ENCODE data around the gene AFTPH. TPM values are rescaled to one million over a fixed set of nuclear protein-coding genes. Genes with fewer than 3 reads are reported as not detected.

AFTPH gene
- polyA plus RNA-seq, 1 experiment: 22.0 TPM

- Histone ChIP-seq H3K4me3 (ENCODE audit: low read depth, low read length) (no peak overlapping the region), H3K27ac (ENCODE audit: low read depth, low read length) (no peak overlapping the region), H3K9me3 (ENCODE audit: control insufficient read depth, insufficient read depth, low read length) (no peaks in the 10 kb centered on the region), H3K27me3 (ENCODE audit: control insufficient read depth, insufficient read depth, low read length) (peaks cover 2% of the 10 kb centered on the region)
- ChIA-PET POLR2A (interaction anchor here (0.9 kb wide), 1 partner anchor 24 kb away, joined by 3 read pairs; the partner anchor contains the start of gene SERTAD2), CTCF (interaction anchor here (0.6 to 1.8 kb wide), 3 partner anchors 8 to 244 kb away, joined by 4 read pairs; no protein-coding TSS in a partner anchor)
- no peak for TF ChIP-seq CTCF (IDR thresholded peaks at IDR 0.05; ENCODE audit: low read depth, low read length)
- DNase-seq (ENCODE audit: low read depth, low spot score): no peak
Measured at GRCh38 chr2:64629329-64629781, 105.2 kb downstream of the AFTPH start.

- DNase-seq (ENCODE audit: low read depth, low spot score): no peak
- no peaks in the 10 kb centered on the region for H3K9me3 ChIP-seq (ENCODE audit: control insufficient read depth, insufficient read depth, low read length)
- no peak overlapping the region for H3K27ac ChIP-seq (ENCODE audit: low read depth, low read length)
- H3K27me3 ChIP-seq (ENCODE audit: control insufficient read depth, insufficient read depth, low read length): peaks cover 2% of the 10 kb centered on the region
- H3K4me3 ChIP-seq (ENCODE audit: low read depth, low read length): no peak overlapping the region
- POLR2A ChIA-PET: interaction anchor here (0.9 kb wide), 1 partner anchor 24 kb away, joined by 3 read pairs; the partner anchor contains the start of gene SERTAD2
- CTCF ChIA-PET: interaction anchor here (0.6 to 1.8 kb wide), 3 partner anchors 8 to 243 kb away, joined by 4 read pairs; no protein-coding TSS in a partner anchor
- TF ChIP-seq CTCF (IDR thresholded peaks at IDR 0.05; ENCODE audit: low read depth, low read length): no peak
Measured at GRCh38 chr2:64629875-64630274, 105.7 kb downstream of the AFTPH start.

- ChIA-PET POLR2A (interaction anchor here (0.6 to 1.1 kb wide), 2 partner anchors 16 to 36 kb away, joined by 3 to 4 read pairs; no protein-coding TSS in a partner anchor), CTCF (interaction anchor here (0.9 to 1.4 kb wide), 3 partner anchors 13 to 236 kb away, joined by 3 to 4 read pairs (median 4); no protein-coding TSS in a partner anchor)
Measured at GRCh38 chr2:64630752-64631151, 106.6 kb downstream of the AFTPH start.

GRCh38 chr2:64631771-64632170 is 107.6 kb downstream of the AFTPH start:
- Histone ChIP-seq H3K9me3 (ENCODE audit: control insufficient read depth, insufficient read depth, low read length) (no peaks in the 10 kb centered on the region), H3K4me3 (ENCODE audit: low read depth, low read length) (no peak overlapping the region), H3K27ac (ENCODE audit: low read depth, low read length) (no peak overlapping the region), H3K27me3 (ENCODE audit: control insufficient read depth, insufficient read depth, low read length) (peaks cover 2% of the 10 kb centered on the region)
- no peak for DNase-seq (ENCODE audit: low read depth, low spot score)
- ChIA-PET CTCF (interaction anchor here (1.0 to 3.9 kb wide), 5 partner anchors 12 to 106 kb away, joined by 3 to 35 read pairs (median 3); no protein-coding TSS in a partner anchor), POLR2A (interaction anchor here (1.1 kb wide), 1 partner anchor 17 kb away, joined by 4 read pairs; no protein-coding TSS in a partner anchor)
- no peak for TF ChIP-seq CTCF (IDR thresholded peaks at IDR 0.05; ENCODE audit: low read depth, low read length)

More at GRCh38 chr2:64630752-64631151, 106.6 kb downstream of the AFTPH start:
- Histone ChIP-seq H3K27me3 (ENCODE audit: control insufficient read depth, insufficient read depth, low read length) (peaks cover 2% of the 10 kb centered on the region), H3K9me3 (ENCODE audit: control insufficient read depth, insufficient read depth, low read length) (no peaks in the 10 kb centered on the region), H3K27ac (ENCODE audit: low read depth, low read length) (no peak overlapping the region), H3K4me3 (ENCODE audit: low read depth, low read length) (no peak overlapping the region)
- TF ChIP-seq CTCF (IDR thresholded peaks at IDR 0.05; ENCODE audit: low read depth, low read length): no peak
- DNase-seq (ENCODE audit: low read depth, low spot score): no peak
